ENCODE measurements around the gene FAM168B.
A peak's percentile ranks its signal among the peaks of the same experiment; 100 is the strongest.

FAM168B gene

GRCh38 chr2:131038258-131039100 is 54.8 kb downstream of the FAM168B start:
- no peak for DNase-seq

DNA sequence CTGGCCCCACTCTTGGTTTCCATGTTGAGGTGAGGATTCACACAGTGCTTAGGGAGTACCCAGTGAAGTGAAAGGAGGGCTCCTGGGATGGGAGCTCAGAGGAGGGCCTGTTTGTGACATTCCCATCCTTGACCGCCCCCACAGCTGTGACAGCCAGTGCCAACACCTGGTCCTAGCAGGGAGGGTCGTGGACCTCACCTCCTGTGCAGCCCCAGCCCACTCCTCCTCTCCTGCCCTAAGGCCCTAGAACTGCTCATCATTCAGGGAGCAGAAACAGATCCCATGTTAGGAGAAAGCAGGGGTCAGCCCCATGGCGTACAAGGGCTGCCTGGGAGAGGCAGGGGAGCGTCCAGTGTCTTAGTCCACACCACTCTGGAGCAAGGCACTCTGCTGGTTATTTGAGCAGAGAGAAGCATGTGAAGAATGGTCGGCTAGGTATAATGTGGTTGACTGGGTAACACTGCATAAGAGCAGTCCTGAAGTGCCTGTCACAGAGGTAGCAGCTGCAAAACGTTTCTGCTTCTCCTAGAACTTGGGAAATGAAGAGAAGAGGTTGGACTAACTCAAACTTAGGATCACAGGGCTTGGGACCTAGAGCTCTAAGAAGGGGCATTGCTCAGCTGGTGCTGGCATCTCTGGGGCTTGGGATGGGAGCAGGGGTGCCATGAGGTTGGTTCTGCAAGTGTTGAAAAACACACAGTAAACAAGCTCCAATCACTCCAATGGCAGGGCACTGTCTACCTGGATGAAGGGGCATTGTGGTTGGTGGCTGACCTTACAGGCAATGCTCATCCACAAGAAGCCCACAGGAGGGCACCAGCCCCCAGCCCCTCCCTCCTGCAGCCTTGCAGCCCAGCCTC is 55.6 kb downstream of the FAM168B start:
- no peak for DNase-seq

DNA sequence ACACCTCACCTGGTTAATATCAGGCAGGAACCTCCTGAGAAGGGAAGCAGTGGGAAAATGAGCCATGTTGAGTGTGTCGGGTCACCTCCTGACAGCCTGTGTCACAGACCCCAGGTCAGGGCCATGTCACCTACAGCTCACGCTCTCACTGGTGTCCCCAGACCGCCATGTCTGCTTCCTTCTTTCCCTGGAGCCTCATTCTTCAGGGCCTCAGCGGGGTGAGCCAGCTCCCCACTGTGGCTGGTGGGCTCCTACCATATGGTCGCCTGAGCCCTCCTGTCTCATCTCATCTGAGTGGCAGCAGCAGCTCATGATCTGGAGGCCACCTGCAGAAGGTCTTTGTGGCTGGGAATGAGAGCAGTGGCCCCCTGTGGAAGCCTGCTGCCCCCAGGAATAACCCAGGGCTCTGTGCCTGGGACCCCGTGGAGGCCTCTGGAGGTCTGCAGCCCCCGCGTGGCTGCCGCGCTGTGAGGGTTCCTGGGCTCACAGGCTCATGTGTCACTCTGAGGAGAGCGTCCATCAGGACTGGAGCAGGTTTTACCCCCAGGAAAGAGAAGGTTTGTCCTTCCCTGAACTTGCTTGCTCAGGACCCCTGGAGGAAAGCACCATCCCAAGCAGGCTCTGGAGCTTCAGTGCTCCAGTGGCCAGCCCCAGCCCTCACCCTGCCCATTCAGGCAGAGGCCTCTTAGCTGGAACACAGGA is 56.4 kb downstream of the FAM168B start:
- DNase-seq: no peak

GRCh38 chr2:131036269-131036668 is 57.0 kb downstream of the FAM168B start:
- no peak for DNase-seq

GRCh38 chr2:131035826-131036231 is 57.4 kb downstream of the FAM168B start:
- no peak for DNase-seq

DNA sequence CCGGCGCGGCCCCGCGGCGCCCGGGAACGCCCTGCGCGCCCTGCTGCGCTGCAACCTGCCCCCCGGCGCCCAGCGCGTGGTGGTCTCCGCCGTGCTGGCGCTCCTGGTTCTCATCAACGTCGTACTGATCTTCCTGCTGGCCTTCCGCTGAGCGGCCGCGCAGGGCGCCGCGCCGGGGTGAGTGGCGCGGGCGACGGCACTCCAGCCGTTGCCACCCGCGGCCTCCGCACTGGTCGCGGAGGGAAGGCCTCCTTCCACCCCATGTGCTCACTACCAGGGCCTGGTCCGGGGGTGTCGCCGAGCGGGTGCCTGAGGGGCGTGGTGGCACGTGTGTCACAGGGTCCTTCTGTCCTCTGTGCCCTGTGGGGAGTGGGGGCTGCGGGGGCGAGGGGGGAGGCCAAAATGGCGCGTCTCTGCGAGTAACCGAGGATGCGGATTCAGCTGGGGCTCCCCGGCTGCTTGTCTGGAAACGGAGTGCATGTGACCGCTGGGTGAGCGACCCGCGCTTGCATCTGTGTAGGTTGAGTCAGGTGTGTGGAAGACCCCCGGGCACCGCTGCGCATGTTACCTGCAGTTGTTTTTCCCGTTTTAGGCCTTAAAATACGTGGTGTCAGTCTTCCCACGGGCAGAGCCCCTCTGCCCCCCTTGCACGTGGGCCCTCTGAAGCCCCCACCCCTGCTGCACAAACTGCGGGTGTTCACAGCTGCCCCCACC is 58.0 kb downstream of the FAM168B start:
- no peak for DNase-seq

DNA sequence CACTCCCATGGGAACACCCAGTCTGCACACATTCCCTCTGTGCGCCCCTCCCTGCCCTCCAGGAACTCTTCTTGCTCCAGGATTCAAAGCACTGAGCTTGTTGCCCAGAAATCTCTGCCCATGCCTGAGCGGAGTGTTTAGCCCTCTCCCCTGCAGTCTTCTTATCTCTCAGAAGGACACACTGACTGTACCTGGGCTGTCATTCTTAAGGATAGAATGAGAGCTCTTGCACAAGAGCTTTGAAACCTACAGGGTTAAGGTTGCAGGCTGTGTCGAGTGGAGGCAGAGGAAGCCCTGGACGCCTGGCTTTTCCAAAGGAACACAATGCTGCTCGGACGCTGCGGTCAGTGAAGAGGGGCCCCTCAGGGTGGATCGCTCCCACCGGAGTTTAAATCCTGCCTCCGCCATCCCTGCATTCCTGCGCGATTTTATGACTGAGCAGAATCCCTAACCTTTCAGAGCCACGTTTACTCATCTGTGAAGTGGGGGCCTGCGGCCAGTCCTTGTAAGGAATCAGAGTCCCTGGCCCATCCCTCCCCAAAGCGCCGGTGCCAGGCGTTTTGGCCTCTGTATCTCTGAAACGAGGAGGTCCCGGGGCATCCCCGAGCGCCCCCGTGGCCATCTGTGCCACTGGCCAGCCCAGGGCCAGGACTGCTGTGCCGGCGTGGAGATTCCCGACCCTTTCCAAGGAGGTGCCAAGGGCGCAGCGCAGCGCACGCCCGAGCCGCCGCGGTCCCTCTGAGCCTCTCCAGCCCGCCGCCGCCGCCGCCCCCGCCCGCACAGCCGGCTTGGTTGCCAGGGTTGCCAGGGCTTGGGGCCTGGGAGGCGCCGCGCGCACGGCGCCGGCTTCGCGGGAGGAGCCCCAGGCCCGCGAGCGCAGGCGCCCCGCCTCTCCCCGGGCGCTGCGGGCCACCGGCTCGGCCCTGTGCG is 58.9 kb downstream of the FAM168B start:
- DNase-seq: no peak

DNA sequence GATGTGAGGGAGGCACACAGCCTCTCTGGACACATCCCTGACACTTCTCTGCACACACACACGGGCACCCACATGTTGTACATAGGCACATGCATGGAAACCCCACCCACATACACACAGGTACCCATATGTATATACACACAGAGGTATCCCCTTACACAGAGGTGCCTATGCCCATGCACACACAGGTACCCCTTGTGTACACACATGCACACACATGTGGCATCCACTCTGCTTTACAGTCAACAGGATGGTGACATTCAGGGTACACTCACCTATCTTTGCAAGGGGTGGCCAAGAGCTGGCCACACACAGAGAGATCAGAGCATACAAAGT is 59.5 kb downstream of the FAM168B start:
- no peak for DNase-seq

DNA sequence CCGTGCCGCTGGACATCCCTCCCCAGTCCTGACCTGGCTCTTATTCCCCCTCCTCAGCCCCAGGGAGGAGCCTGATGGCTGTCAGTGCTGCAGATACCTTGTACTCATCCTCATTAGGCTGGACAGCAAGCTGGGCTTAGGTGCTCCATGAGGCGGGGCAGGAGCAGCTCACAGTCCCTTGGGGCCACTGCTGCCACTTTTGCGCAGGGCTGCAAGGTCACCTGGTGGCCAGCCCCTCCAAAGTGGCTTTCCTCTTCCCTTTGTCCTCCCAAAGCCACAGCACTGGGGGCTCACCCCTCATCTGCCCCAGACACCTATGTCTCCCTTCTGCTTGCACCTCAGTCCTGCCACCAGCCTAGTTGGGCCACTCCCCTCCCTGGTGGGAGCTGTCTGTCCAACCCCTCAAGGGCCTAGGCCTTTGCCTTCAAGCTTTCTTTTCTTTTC is 60.8 kb downstream of the FAM168B start:
- no peak for DNase-seq

DNA sequence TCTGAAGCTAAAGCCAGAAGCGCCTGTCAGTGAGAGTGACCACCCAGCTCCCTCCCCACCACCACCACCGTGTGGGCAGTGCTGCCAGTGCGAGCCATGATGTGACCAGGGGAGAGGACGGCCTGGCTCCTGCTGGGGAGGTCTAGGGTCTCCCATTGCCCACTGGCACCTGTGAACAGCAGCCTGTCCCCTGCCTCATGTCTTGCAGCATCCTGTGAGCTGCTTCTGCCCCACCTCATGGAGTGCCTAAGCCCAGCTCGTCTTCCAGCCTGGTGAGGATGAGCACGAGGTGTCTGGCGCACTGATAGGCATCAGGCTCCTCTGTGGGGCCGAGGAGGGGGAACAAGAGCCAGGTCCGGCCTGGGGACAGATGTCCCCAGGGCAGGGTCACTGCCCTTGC is 61.4 kb downstream of the FAM168B start:
- DNase-seq: no peak

GRCh38 chr2:131031431-131031841 is 61.8 kb downstream of the FAM168B start:
- no peak for DNase-seq

DNA sequence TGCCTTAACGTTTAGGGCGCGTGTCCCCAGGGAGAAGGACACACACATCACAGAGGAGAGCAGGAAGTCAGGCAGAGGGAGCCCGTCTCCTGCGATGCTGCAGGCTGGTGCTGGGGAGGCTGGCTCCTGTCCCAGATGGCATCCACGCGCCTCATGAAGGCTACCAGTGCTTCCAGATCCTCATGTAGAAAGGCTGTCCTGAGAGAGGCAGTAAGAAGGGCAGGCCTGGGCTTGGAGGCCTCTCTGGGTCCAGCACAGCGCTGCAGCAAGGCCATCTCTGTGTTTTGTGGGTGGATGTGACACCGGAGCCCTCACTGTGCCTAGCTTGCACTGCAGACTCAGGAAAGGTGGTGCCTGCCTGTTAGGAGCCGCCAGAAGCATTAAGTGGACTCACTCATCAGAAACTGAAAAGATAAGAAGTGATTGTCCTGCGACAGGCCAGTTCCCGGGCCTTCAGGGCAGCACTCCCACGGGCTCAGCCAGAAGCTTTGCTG is 62.7 kb downstream of the FAM168B start:
- DNase-seq: no peak

DNA sequence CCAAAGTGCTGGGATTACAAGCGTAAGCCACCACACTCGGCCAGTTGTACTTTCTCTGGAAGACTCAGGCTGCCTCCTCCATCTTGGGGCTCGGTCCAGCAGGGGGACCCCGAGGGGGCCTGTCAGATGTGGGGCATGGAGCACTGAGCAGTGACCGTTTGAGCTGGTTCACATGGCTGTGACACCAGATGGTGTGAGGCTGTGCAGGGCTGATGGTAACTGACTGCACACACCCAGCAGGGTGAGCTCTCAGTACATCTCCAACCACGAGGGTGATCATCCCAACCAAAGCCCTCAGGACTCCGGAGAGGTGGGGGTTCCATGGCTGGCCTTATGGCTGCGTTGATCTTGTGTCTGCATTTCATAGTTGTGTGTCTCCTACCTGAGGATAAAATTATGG is 63.4 kb downstream of the FAM168B start:
- DNase-seq: no peak

GRCh38 chr2:131027566-131028528 is 65.4 kb downstream of the FAM168B start:
- DNase-seq: peak; percentile 49

GRCh38 chr2:131026919-131027318 is 66.3 kb downstream of the FAM168B start:
- no peak for DNase-seq

GRCh38 chr2:131023758-131024157 is 69.5 kb downstream of the FAM168B start:
- no peak for DNase-seq

GRCh38 chr2:131022731-131023130 is 70.5 kb downstream of the FAM168B start:
- no peak for DNase-seq

DNA sequence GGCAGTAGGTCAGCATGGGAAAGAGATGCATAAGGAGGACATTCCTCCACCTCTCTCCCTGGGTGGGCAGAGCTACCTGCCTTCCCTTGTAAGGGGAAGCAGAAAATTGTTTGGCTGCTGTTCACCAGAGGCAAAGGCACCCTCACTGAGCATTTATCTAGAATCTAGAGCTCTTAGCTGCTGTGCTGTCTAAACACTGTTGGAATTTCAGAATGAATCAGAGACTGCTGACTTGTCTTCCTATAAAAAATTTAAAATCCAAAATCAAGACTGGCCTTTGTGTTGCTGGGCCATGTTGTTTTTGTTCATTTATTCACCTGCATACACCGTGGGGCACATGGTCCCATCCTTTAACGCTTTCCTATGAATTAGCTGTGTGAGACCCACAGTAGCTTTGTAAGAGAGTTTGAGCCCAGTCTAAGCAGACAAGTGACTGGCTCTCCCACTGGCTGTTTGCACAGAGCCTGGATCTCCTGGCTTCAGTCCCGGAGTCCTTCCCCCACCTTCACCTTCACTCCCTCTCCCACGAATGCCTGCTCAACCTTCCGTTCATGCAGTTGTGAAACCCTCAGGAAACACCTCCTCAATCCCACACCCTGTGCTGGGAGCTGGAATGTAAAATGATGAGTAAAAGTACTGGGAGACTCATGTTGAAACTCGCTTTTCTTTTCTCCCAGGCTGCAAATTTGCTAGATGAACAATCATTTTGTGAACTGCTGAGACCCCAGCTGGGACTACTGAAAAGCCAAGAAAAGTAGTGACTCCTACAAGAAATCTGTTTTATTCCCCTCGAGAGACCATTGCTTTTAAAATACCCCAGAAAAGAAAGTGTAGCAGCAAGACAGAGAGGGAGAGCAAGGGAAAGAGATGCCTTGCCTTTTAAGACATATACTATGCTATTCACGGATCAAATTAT is 76.2 kb downstream of the FAM168B start:
- DNase-seq: no peak

GRCh38 chr2:131015764-131016163 is 77.5 kb downstream of the FAM168B start:
- DNase-seq: no peak

All from activated effector memory CD4-positive, alpha-beta T cell treated with anti-CD3 and anti-CD28 coated beads, Interleukin-2, amount 50 U/mL, for 16 hours (primary cell).